ENCODE results near the gene CERK.

The CERK gene

GRCh38 chr22:46682011-46682731, 55.9 kb downstream of the CERK start:
- H2AFZ ChIP-seq (ENCODE audit: low read depth), result no peak overlapping the region
- H3K9ac ChIP-seq, result no peak overlapping the region
- no peak for TF ChIP-seq CTCF (conservative IDR thresholded peaks at IDR 0.05; ENCODE audit: low read depth, low read length)
- no peaks in the 10 kb centered on the region for H3K4me1 ChIP-seq (ENCODE audit: low read depth, poor library complexity, severe bottlenecking)
- H3K36me3 ChIP-seq (ENCODE audit: insufficient read depth), result no peaks in the 10 kb centered on the region
- no peaks in the 10 kb centered on the region for H3K27me3 ChIP-seq (ENCODE audit: insufficient read depth, low read depth)
- no peak overlapping the region for H3K4me3 ChIP-seq (IDR thresholded peaks at IDR 0.05; ENCODE audit: insufficient read depth, low read depth, low read length)
- H3K4me2 ChIP-seq, result no peak overlapping the region
- no peaks in the 10 kb centered on the region for H3K79me2 ChIP-seq (ENCODE audit: insufficient read depth, low read depth)
- H3K27ac ChIP-seq, result no peak overlapping the region
- H4K20me1 ChIP-seq (ENCODE audit: insufficient read depth), result no peaks in the 10 kb centered on the region

GRCh38 chr22:46681010-46681409, 57.0 kb downstream of the CERK start:
- H3K79me2 ChIP-seq (ENCODE audit: insufficient read depth, low read depth), result no peaks in the 10 kb centered on the region
- no peaks in the 10 kb centered on the region for H3K27me3 ChIP-seq (ENCODE audit: insufficient read depth, low read depth)
- no peak overlapping the region for H3K27ac ChIP-seq
- H3K36me3 ChIP-seq (ENCODE audit: insufficient read depth), result no peaks in the 10 kb centered on the region
- peak; percentile 45 for TF ChIP-seq CTCF (conservative IDR thresholded peaks at IDR 0.05; ENCODE audit: low read depth, low read length)
- no peak overlapping the region for H3K4me2 ChIP-seq
- H4K20me1 ChIP-seq (ENCODE audit: insufficient read depth), result no peaks in the 10 kb centered on the region
- no peak overlapping the region for H2AFZ ChIP-seq (ENCODE audit: low read depth)
- H3K4me1 ChIP-seq (ENCODE audit: low read depth, poor library complexity, severe bottlenecking), result no peaks in the 10 kb centered on the region
- H3K4me3 ChIP-seq (IDR thresholded peaks at IDR 0.05; ENCODE audit: insufficient read depth, low read depth, low read length), result no peak overlapping the region
- no peak overlapping the region for H3K9ac ChIP-seq

GRCh38 chr22:46679706-46680269, 58.3 kb downstream of the CERK start:
- H4K20me1 ChIP-seq (ENCODE audit: insufficient read depth), result no peaks in the 10 kb centered on the region
- no peaks in the 10 kb centered on the region for H3K4me1 ChIP-seq (ENCODE audit: low read depth, poor library complexity, severe bottlenecking)
- no peak overlapping the region for H3K4me2 ChIP-seq
- H3K36me3 ChIP-seq (ENCODE audit: insufficient read depth), result no peaks in the 10 kb centered on the region
- no peaks in the 10 kb centered on the region for H3K27me3 ChIP-seq (ENCODE audit: insufficient read depth, low read depth)
- TF ChIP-seq CTCF (conservative IDR thresholded peaks at IDR 0.05; ENCODE audit: low read depth, low read length), result no peak
- no peaks in the 10 kb centered on the region for H3K79me2 ChIP-seq (ENCODE audit: insufficient read depth, low read depth)
- H3K4me3 ChIP-seq (IDR thresholded peaks at IDR 0.05; ENCODE audit: insufficient read depth, low read depth, low read length), result no peak overlapping the region
- H3K9ac ChIP-seq, result no peak overlapping the region
- H2AFZ ChIP-seq (ENCODE audit: low read depth), result no peak overlapping the region
- H3K27ac ChIP-seq, result no peak overlapping the region

GRCh38 chr22:46678785-46679700, 59.0 kb downstream of the CERK start:
- H4K20me1 ChIP-seq (ENCODE audit: insufficient read depth), result no peaks in the 10 kb centered on the region
- no peak overlapping the region for H3K27ac ChIP-seq
- no peaks in the 10 kb centered on the region for H3K36me3 ChIP-seq (ENCODE audit: insufficient read depth)
- H3K4me1 ChIP-seq (ENCODE audit: low read depth, poor library complexity, severe bottlenecking), result no peaks in the 10 kb centered on the region
- no peak overlapping the region for H3K9ac ChIP-seq
- H3K79me2 ChIP-seq (ENCODE audit: insufficient read depth, low read depth), result no peaks in the 10 kb centered on the region
- no peak overlapping the region for H3K4me2 ChIP-seq
- no peak overlapping the region for H3K4me3 ChIP-seq (IDR thresholded peaks at IDR 0.05; ENCODE audit: insufficient read depth, low read depth, low read length)
- no peak for TF ChIP-seq CTCF (conservative IDR thresholded peaks at IDR 0.05; ENCODE audit: low read depth, low read length)
- H2AFZ ChIP-seq (ENCODE audit: low read depth), result no peak overlapping the region
- no peaks in the 10 kb centered on the region for H3K27me3 ChIP-seq (ENCODE audit: insufficient read depth, low read depth)
